ENCODE results near the gene CD28. TPM values are rescaled to one million over a fixed set of nuclear protein-coding genes. Genes with fewer than 3 reads are reported as not detected.

CD28 gene
- total and polyA plus RNA-seq, 2 donors (not counting 3 experiments of a cell fraction or from before 2014, with no cell fraction given), result 0.15 TPM; not detected in 1

DNA sequence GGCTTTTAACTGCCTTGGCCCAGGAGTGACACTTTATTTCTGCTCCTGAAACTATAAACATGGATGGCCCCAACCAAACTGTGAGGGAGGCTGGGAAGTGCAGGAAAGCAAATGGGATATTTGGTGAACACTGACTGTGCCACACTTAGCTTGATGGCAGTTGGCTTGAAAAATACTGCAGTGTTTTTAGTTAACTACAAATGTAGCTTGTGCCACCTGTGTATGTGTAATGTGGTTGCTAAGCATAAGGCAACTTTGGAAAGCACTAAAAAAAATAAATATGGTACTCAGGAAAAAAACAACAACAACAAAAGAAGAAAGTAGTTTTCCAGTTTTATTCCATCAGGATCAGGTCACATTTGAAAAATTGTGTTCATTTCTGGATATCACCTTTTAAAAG lies 73.8 kb downstream of the CD28 start:
- CTCF ChIA-PET, result interaction anchor here (0.6 to 1.5 kb wide), 3 partner anchors 9 to 96 kb away, joined by 3 to 5 read pairs (median 3); no protein-coding TSS in a partner anchor
- DNase-seq (ENCODE audit: low read depth, low spot score), result no peak
- FAIRE-seq, result no peak
- no peaks in the 10 kb centered on the region for H4K20me1 ChIP-seq (replicated peaks; ENCODE audit: control insufficient read depth, extremely low read depth, insufficient read depth, low read length)
- intact Hi-C loops (cut with micrococcal nuclease) (no loop called here), dilution Hi-C loops (cut with MboI; ENCODE audit: extremely low pct_ligation_motif_present, low sequenced_read_pairs) (no loop called here)
- POLR2A ChIA-PET, result no interaction called here
- no peaks in the 10 kb centered on the region for H3K9me3 ChIP-seq (replicated peaks; ENCODE audit: control insufficient read depth, insufficient read depth, low read length)
- H2AFZ ChIP-seq (ENCODE audit: low read depth, low read length), result no peak overlapping the region
- peaks cover 3% of the 10 kb centered on the region for H3K4me1 ChIP-seq (ENCODE audit: control insufficient read depth, extremely low read depth, insufficient read depth, low read length)
- no peak for TF ChIP-seq FOS (IDR thresholded peaks at IDR 0.05; ENCODE audit: borderline replicate concordance, insufficient read depth, low read length)
- no peak for TF ChIP-seq MYC (IDR thresholded peaks at IDR 0.05; ENCODE audit: low read depth, low read length)
- no peak for TF ChIP-seq JUN (IDR thresholded peaks at IDR 0.05; ENCODE audit: borderline replicate concordance, insufficient read depth, insufficient read length, low read depth)
- no peak for TF ChIP-seq EZH2 (IDR thresholded peaks at IDR 0.05; ENCODE audit: borderline replicate concordance, low read depth, low read length, severe bottlenecking)
- no TSS peak for BruUV-seq (replicated peaks)
- no peaks in the 10 kb centered on the region for H3K9me1 ChIP-seq (replicated peaks; ENCODE audit: control insufficient read depth, extremely low read depth, insufficient read depth, low read length)
- no peaks in the 10 kb centered on the region for H3K79me2 ChIP-seq (ENCODE audit: control insufficient read depth, insufficient read depth, low read length)
- H3K27me3 ChIP-seq (ENCODE audit: control insufficient read depth in 2 of 2, insufficient read depth in 2 of 2, low read length in 2 of 2), result no peaks in the 10 kb centered on the region
- no peak overlapping the region for H3K9ac ChIP-seq (replicated peaks; ENCODE audit: extremely low read depth, insufficient read depth, low read length)
- no peak overlapping the region for H3K4me2 ChIP-seq (ENCODE audit: insufficient read depth, low read length)
- H3K27ac ChIP-seq (ENCODE audit: insufficient read depth, low read depth, low read length), result no peak overlapping the region
- no peaks in the 10 kb centered on the region for H3K36me3 ChIP-seq (ENCODE audit: control insufficient read depth in 2 of 2, extremely low read depth in 1 of 2, insufficient read depth in 2 of 2, low read length in 2 of 2)
- H3K4me3 ChIP-seq (replicated peaks in 1 of 3; ENCODE audit: insufficient read depth in 1 of 3, low read depth in 1 of 3, low read length in 3 of 3), result no peak overlapping the region

DNA sequence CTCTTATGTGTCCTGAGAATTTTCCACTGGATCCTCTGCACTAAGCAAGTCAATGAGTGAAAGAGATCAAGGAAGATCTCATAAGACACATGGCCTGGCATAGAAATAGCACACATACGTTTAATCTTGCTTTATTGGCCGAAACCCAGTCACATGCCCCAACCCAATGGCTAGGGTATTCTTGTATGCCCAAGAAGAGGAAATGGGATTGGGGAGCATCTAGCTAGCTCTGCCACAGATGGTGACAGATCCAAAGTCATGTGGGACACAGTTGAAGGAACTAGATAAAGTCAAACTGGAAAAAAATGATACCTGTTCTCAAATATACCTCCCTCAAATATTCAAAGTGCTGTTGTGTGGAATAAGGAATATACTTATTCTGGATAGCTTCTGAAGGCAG lies 74.7 kb downstream of the CD28 start:
- Histone ChIP-seq H3K4me3 (replicated peaks in 1 of 3; ENCODE audit: insufficient read depth in 1 of 3, low read depth in 1 of 3, low read length in 3 of 3) (no peak overlapping the region), H3K36me3 (ENCODE audit: control insufficient read depth in 2 of 2, extremely low read depth in 1 of 2, insufficient read depth in 2 of 2, low read length in 2 of 2) (no peaks in the 10 kb centered on the region), H3K9me1 (replicated peaks; ENCODE audit: control insufficient read depth, extremely low read depth, insufficient read depth, low read length) (no peaks in the 10 kb centered on the region), H3K9me3 (replicated peaks; ENCODE audit: control insufficient read depth, insufficient read depth, low read length) (no peaks in the 10 kb centered on the region), H4K20me1 (replicated peaks; ENCODE audit: control insufficient read depth, extremely low read depth, insufficient read depth, low read length) (no peaks in the 10 kb centered on the region), H3K79me2 (ENCODE audit: control insufficient read depth, insufficient read depth, low read length) (no peaks in the 10 kb centered on the region), H3K27ac (ENCODE audit: insufficient read depth, low read depth, low read length) (no peak overlapping the region), H3K4me1 (ENCODE audit: control insufficient read depth, extremely low read depth, insufficient read depth, low read length) (peaks cover 6% of the 10 kb centered on the region), H3K27me3 (ENCODE audit: control insufficient read depth in 2 of 2, insufficient read depth in 2 of 2, low read length in 2 of 2) (no peaks in the 10 kb centered on the region), H2AFZ (ENCODE audit: low read depth, low read length) (no peak overlapping the region), H3K4me2 (ENCODE audit: insufficient read depth, low read length) (no peak overlapping the region), H3K9ac (replicated peaks; ENCODE audit: extremely low read depth, insufficient read depth, low read length) (no peak overlapping the region)
- no TSS peak for BruUV-seq (replicated peaks)
- FAIRE-seq, result no peak
- dilution Hi-C loops (cut with MboI; ENCODE audit: extremely low pct_ligation_motif_present, low sequenced_read_pairs) (no loop called here), intact Hi-C loops (cut with micrococcal nuclease) (no loop called here)
- TF ChIP-seq, protein P1, sequence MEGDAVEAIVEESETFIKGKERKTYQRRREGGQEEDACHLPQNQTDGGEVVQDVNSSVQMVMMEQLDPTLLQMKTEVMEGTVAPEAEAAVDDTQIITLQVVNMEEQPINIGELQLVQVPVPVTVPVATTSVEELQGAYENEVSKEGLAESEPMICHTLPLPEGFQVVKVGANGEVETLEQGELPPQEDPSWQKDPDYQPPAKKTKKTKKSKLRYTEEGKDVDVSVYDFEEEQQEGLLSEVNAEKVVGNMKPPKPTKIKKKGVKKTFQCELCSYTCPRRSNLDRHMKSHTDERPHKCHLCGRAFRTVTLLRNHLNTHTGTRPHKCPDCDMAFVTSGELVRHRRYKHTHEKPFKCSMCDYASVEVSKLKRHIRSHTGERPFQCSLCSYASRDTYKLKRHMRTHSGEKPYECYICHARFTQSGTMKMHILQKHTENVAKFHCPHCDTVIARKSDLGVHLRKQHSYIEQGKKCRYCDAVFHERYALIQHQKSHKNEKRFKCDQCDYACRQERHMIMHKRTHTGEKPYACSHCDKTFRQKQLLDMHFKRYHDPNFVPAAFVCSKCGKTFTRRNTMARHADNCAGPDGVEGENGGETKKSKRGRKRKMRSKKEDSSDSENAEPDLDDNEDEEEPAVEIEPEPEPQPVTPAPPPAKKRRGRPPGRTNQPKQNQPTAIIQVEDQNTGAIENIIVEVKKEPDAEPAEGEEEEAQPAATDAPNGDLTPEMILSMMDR (IDR thresholded peaks at IDR 0.05; ENCODE audit: extremely low read depth in 1 of 2, insufficient read depth in 1 of 2, low read depth in 1 of 2, low read length in 2 of 2), result no peak
- ChIA-PET POLR2A (no interaction called here), CTCF (interaction anchor here (1.1 to 1.5 kb wide), 3 partner anchors 9 to 97 kb away, joined by 3 to 5 read pairs (median 4); no protein-coding TSS in a partner anchor)
- DNase-seq (ENCODE audit: low read depth, low spot score), result no peak
